Transverse colon (tissue), 4 donors: ENCODE measurements around the gene ZBTB5.
"Not testable (repeated sequence)": the region's sequence is repeated elsewhere in the genome, so short reads cannot be mapped to it uniquely, and the experiment has no call there.

ENCODE experiments used
- CTCF ChIP-seq, 5 experiments: fragments of 200-600 bp in 3 of 5; fragments of 450-650 bp in 2 of 5; sonication (generic) in 3 of 5; IDR thresholded peaks; 1 replicate in 2 of 5; 2 replicates in 3 of 5; pipeline ENCODE4 v1.5.1; 2016 to 2017; ENCODE audit warnings: antibody characterized with exemption in 5 of 5, inconsistent platforms in 3 of 5, mild to moderate bottlenecking in 2 of 5, moderate library complexity in 1 of 5
- POLR2A ChIP-seq: fragments of 450-650 bp; IDR thresholded peaks from one replicate; pipeline ENCODE4 v1.6.1; 2016; ENCODE audit warnings: antibody characterized with exemption, mild to moderate bottlenecking, moderate library complexity
- POLR2AphosphoS5 ChIP-seq, 3 donors: sonication (generic); formaldehyde crosslinking; IDR thresholded peaks; one replicate each; pipeline ENCODE4 v1.6.1; 2016; ENCODE audit warnings: antibody characterized with exemption in 3 of 3

- TF ChIP-seq CTCF (IDR thresholded peaks at IDR 0.05); POLR2A; POLR2AphosphoS5 (IDR thresholded peaks at IDR 0.05): not testable (repeated sequence)
Measured at GRCh38 chr9:37467530-37467929, 2.3 kb upstream of the ZBTB5 start.
